ENCODE results near the gene CLIC3.

The CLIC3 gene

GRCh38 chr9:136946228-136947027 lies 49.9 kb downstream of the CLIC3 start:
- TF ChIP-seq, protein P1, sequence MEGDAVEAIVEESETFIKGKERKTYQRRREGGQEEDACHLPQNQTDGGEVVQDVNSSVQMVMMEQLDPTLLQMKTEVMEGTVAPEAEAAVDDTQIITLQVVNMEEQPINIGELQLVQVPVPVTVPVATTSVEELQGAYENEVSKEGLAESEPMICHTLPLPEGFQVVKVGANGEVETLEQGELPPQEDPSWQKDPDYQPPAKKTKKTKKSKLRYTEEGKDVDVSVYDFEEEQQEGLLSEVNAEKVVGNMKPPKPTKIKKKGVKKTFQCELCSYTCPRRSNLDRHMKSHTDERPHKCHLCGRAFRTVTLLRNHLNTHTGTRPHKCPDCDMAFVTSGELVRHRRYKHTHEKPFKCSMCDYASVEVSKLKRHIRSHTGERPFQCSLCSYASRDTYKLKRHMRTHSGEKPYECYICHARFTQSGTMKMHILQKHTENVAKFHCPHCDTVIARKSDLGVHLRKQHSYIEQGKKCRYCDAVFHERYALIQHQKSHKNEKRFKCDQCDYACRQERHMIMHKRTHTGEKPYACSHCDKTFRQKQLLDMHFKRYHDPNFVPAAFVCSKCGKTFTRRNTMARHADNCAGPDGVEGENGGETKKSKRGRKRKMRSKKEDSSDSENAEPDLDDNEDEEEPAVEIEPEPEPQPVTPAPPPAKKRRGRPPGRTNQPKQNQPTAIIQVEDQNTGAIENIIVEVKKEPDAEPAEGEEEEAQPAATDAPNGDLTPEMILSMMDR (IDR thresholded peaks at IDR 0.05; ENCODE audit: borderline replicate concordance, control extremely low read depth, extremely low read depth, insufficient read depth, missing control alignments): no peak
- in situ Hi-C loops (cut with MboI; ENCODE audit: low sequenced_read_pairs, unreplicated experiment): no loop called here

GRCh38 chr9:136945333-136946227 lies 50.8 kb downstream of the CLIC3 start:
- TF ChIP-seq, protein P1 (IDR thresholded peaks at IDR 0.05; ENCODE audit: borderline replicate concordance, control extremely low read depth, extremely low read depth, insufficient read depth, missing control alignments): no peak
- DNase-seq (ENCODE audit: low spot score): no peak
- in situ Hi-C loops (cut with MboI; ENCODE audit: low sequenced_read_pairs, unreplicated experiment): no loop called here

More at GRCh38 chr9:136946228-136947027, 49.9 kb downstream of the CLIC3 start:
- DNase-seq (ENCODE audit: low spot score): no peak
